Esophagus muscularis mucosa (tissue), 4 donors: ENCODE results near the gene MATN1. TPM values are rescaled to one million over a fixed set of nuclear protein-coding genes. Genes with fewer than 3 reads are reported as not detected.

Experiments
- DNase-seq: peaks from one replicate; pipeline ENCODE4 v3.0.0-alpha.2; 2017; ENCODE audit errors: extremely low spot score
- H3K27ac ChIP-seq, 4 donors: fragments of 200-600 bp; sonication (generic); replicated peaks in 1 of 4; 1 replicate in 3 of 4; 2 replicates in 1 of 4; pipeline ENCODE4 v1.5.1; 2016 to 2019; ENCODE audit warnings: mild to moderate bottlenecking in 1 of 4
- H3K27me3 ChIP-seq, 4 donors: fragments of 200-600 bp; sonication (generic); one replicate each; pipeline versions ENCODE4 v1.5.1 to v1.6.0; 2016 to 2019
- H3K36me3 ChIP-seq, 4 donors: fragments of 200-600 bp; sonication (generic); one replicate each; pipeline ENCODE4 v1.5.1; 2016 to 2019
- H3K4me1 ChIP-seq, 4 donors: fragments of 200-600 bp; sonication (generic); one replicate each; pipeline ENCODE4 v1.5.1; 2016 to 2019
- H3K4me3 ChIP-seq, 4 donors: fragments of 200-600 bp; sonication (generic); 1 replicate in 2 of 4; 2 replicates in 2 of 4; pipeline ENCODE4 v1.5.1; 2016 to 2019; ENCODE audit warnings: mild to moderate bottlenecking in 4 of 4, moderate library complexity in 1 of 4
- H3K9me3 ChIP-seq, 4 donors: fragments of 200-600 bp; sonication (generic); 1 replicate in 3 of 4; 2 replicates in 1 of 4; pipeline ENCODE4 v1.5.1; 2016 to 2019
- EP300 ChIP-seq: sonication (generic); formaldehyde crosslinking; IDR thresholded peaks from one replicate; pipeline ENCODE4 v1.6.1; 2017; ENCODE audit warnings: antibody characterized with exemption
- POLR2A ChIP-seq: fragments of 450-650 bp; IDR thresholded peaks from one replicate; pipeline ENCODE4 v1.6.1; 2017; ENCODE audit warnings: antibody characterized with exemption, moderate library complexity, mild to moderate bottlenecking, low read depth
- POLR2AphosphoS5 ChIP-seq, 2 donors: sonication (generic); formaldehyde crosslinking; IDR thresholded peaks; one replicate each; pipeline ENCODE4 v1.6.1; 2017; ENCODE audit warnings: antibody characterized with exemption in 2 of 2
- WGBS: methylation state at CpG from one replicate; pipeline ENCODE4 v1.1.5; 2018; 5-methylcytosine and 5-hydroxymethylcytosine counted together
- intact Hi-C: fragments of 100-400 bp; cut with DNase I; formaldehyde crosslinking; loops from one replicate; pipeline ENCODE4 v1.15.1; 2023
- total RNA-seq, 4 donors: library from RNA; depleted of rRNA; stranded (reverse); fragments of >200 nt; gene quantifications; one replicate each; pipeline versions ENCODE4 v1.1.0 to v1.2.1, GENCODE V29; 2016
- TF ChIP-seq, protein P1 (sequence below), 3 experiments: fragments of 200-600 bp in 2 of 3; fragments of 450-650 bp in 1 of 3; sonication (generic) in 2 of 3; IDR thresholded peaks; one replicate each; pipeline ENCODE4 v1.5.1; 2017 to 2019; ENCODE audit warnings: antibody characterized with exemption in 3 of 3, mild to moderate bottlenecking in 2 of 3, moderate library complexity in 1 of 3

MATN1 gene
- total RNA-seq, 4 donors from 2014 or later = not detected

DNA sequence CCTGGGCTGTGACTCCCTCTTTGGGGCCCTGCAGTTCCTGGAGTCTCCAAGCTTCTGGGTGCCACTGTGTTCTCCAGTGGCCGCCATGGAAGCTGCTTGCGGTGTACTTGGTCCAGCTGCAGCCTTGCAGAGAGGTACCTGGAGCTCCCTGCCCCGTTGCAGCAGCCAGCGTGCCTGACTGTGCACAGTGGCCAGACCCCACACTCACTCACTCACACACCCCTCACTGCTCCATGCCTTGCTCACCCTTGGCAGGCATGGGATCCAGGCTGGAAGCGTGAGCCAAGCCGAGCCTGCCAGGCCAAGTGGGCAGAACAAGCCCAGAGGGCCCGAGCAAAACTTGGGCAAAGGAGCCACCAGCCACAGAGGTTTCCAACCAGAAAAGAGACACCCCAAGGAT is 43.0 kb downstream of the MATN1 start:
- peaks cover 0 to 26% (median 23%) of the 10 kb centered on the region in 4 donors for H3K4me1 ChIP-seq
- 51% methylated on average over 2 of the region's 7 CpGs for WGBS
- DNase-seq = no peak
- peaks cover 0 to 33% (median 12%) of the 10 kb centered on the region in 4 donors for H3K27me3 ChIP-seq
- peak overlapping the region in 2 of 4 donors; percentile 20 to 55 for H3K27ac ChIP-seq
- intact Hi-C loops = no loop called here
- H3K4me3 ChIP-seq = no peak overlapping the region
- peaks cover 0 to 5% (median 0%) of the 10 kb centered on the region in 4 donors for H3K9me3 ChIP-seq
- no peaks in the 10 kb centered on the region for H3K36me3 ChIP-seq
- TF ChIP-seq POLR2AphosphoS5 (IDR thresholded peaks at IDR 0.05) = no peak
- no peak for TF ChIP-seq EP300
- TF ChIP-seq, protein P1, sequence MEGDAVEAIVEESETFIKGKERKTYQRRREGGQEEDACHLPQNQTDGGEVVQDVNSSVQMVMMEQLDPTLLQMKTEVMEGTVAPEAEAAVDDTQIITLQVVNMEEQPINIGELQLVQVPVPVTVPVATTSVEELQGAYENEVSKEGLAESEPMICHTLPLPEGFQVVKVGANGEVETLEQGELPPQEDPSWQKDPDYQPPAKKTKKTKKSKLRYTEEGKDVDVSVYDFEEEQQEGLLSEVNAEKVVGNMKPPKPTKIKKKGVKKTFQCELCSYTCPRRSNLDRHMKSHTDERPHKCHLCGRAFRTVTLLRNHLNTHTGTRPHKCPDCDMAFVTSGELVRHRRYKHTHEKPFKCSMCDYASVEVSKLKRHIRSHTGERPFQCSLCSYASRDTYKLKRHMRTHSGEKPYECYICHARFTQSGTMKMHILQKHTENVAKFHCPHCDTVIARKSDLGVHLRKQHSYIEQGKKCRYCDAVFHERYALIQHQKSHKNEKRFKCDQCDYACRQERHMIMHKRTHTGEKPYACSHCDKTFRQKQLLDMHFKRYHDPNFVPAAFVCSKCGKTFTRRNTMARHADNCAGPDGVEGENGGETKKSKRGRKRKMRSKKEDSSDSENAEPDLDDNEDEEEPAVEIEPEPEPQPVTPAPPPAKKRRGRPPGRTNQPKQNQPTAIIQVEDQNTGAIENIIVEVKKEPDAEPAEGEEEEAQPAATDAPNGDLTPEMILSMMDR (IDR thresholded peaks at IDR 0.05) = no peak
- no peak for TF ChIP-seq POLR2A

GRCh38 chr1:30679976-30680305 is 43.4 kb downstream of the MATN1 start:
- no peak overlapping the region for H3K27ac ChIP-seq
- WGBS = 96% methylated on average over 2 of the region's 2 CpGs
- intact Hi-C loops = no loop called here
- peaks cover 0 to 28% (median 7%) of the 10 kb centered on the region in 4 donors for H3K27me3 ChIP-seq
- TF ChIP-seq, protein P1 (IDR thresholded peaks at IDR 0.05) = no peak
- no peak for TF ChIP-seq POLR2AphosphoS5 (IDR thresholded peaks at IDR 0.05)
- TF ChIP-seq EP300 = no peak
- no peak for DNase-seq
- H3K36me3 ChIP-seq = no peaks in the 10 kb centered on the region
- peaks cover 0 to 5% (median 0%) of the 10 kb centered on the region in 4 donors for H3K9me3 ChIP-seq
- no peak overlapping the region for H3K4me3 ChIP-seq
- peaks cover 0 to 21% (median 18%) of the 10 kb centered on the region in 4 donors for H3K4me1 ChIP-seq

- DNase-seq = no peak
- Histone ChIP-seq H3K27me3 (peaks cover 0 to 22% (median 2%) of the 10 kb centered on the region in 4 donors), H3K4me1 (peaks cover 0 to 18% (median 15%) of the 10 kb centered on the region in 4 donors), H3K4me3 (no peak overlapping the region), H3K9me3 (peaks cover 0 to 5% (median 0%) of the 10 kb centered on the region in 4 donors), H3K27ac (no peak overlapping the region), H3K36me3 (no peaks in the 10 kb centered on the region)
- TF ChIP-seq, protein P1 (IDR thresholded peaks at IDR 0.05) = no peak
- TF ChIP-seq POLR2A (no peak), EP300 (no peak), POLR2AphosphoS5 (IDR thresholded peaks at IDR 0.05) (no peak)
- WGBS = no CpG with 5 or more reads among the region's 2 CpGs
- intact Hi-C loops = no loop called here
Observed at GRCh38 chr1:30679201-30679975, 44.0 kb downstream of the MATN1 start.

DNA sequence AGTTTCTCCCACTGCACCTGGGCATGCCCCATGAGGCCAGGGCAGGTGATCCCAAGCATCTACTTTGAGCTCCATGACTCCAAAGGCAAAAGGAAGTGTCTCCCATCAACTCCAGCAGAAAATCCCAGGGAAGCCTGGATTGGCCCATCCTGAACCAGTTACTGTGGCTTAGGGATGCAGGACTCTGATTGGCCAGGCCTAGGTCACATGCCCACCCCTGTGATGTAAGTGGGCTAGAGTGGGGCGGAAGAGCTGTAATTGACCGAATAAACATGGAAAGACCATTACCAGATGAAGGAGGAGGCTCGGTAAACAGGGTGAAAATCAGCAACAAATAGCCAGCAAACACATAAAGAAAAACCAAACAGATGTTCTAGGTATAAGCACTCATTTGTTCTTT is 45.2 kb downstream of the MATN1 start:
- peaks cover 0 to 13% (median 0%) of the 10 kb centered on the region in 4 donors for H3K9me3 ChIP-seq
- H3K4me3 ChIP-seq = no peak overlapping the region
- 85% methylated on average over 3 of the region's 3 CpGs for WGBS
- H3K27ac ChIP-seq = no peak overlapping the region
- H3K27me3 ChIP-seq = peaks cover 0 to 12% (median 0%) of the 10 kb centered on the region in 4 donors
- H3K36me3 ChIP-seq = no peaks in the 10 kb centered on the region
- intact Hi-C loops = no loop called here
- TF ChIP-seq EP300 (no peak), POLR2AphosphoS5 (IDR thresholded peaks at IDR 0.05) (no peak), POLR2A (no peak)
- TF ChIP-seq, protein P1 (IDR thresholded peaks at IDR 0.05) = no peak
- DNase-seq = no peak
- peaks cover 0 to 18% (median 15%) of the 10 kb centered on the region in 4 donors for H3K4me1 ChIP-seq
